Upper lobe of left lung (tissue), 6 donors: ENCODE data around the gene TMEM30A. TPM values are rescaled to one million over a fixed set of nuclear protein-coding genes. Genes with fewer than 3 reads are reported as not detected.
A peak's percentile ranks its signal among the peaks of the same experiment; 100 is the strongest.

Experiments used
- ATAC-seq, 2 donors: fragments of 200-7000 bp; cut with Tn5 transposase; one replicate each; pipeline ENCODE4 v1.9.1; 2022; ENCODE audit warnings: mild to moderate bottlenecking in 2 of 2, moderate library complexity in 2 of 2; ENCODE audit not compliant: low FRiP score in 2 of 2
- DNase-seq, 2 donors: peaks; one replicate each; pipeline ENCODE4 v3.0.0-alpha.2; 2019 to 2020
- H3K27ac ChIP-seq, 4 donors: fragments of 200-600 bp; sonication (generic); one replicate each; pipeline ENCODE4 v1.5.1; 2016 to 2019
- H3K27me3 ChIP-seq, 4 donors: fragments of 200-600 bp; sonication (generic); one replicate each; pipeline ENCODE4 v1.5.1; 2017 to 2019
- H3K36me3 ChIP-seq, 4 donors: fragments of 200-600 bp; sonication (generic); one replicate each; pipeline ENCODE4 v1.5.1; 2016 to 2019
- H3K4me1 ChIP-seq, 4 donors: fragments of 200-600 bp; sonication (generic); one replicate each; pipeline ENCODE4 v1.5.1; 2018 to 2019
- H3K4me3 ChIP-seq, 4 donors: fragments of 200-600 bp; sonication (generic); one replicate each; pipeline ENCODE4 v1.5.1; 2017 to 2019; ENCODE audit warnings: mild to moderate bottlenecking in 2 of 4, moderate library complexity in 1 of 4
- H3K9me3 ChIP-seq, 4 donors: fragments of 200-600 bp; sonication (generic); one replicate each; pipeline ENCODE4 v1.5.1; 2018 to 2019
- CTCF ChIP-seq, 6 experiments: fragments of 450-650 bp in 4 of 6; fragments of 200-600 bp in 2 of 6; sonication (generic) in 2 of 6; IDR thresholded peaks; one replicate each; pipeline ENCODE4 v1.5.1; 2016 to 2019; ENCODE audit warnings: antibody characterized with exemption in 6 of 6
- EP300 ChIP-seq, 4 donors: sonication (generic); formaldehyde crosslinking; IDR thresholded peaks; one replicate each; pipeline ENCODE4 v1.5.1; 2017; ENCODE audit warnings: antibody characterized with exemption in 4 of 4, control low read depth in 2 of 4
- POLR2A ChIP-seq, 4 donors: fragments of 450-650 bp; IDR thresholded peaks; one replicate each; pipeline ENCODE4 v1.5.1; 2016 to 2017; ENCODE audit warnings: antibody characterized with exemption in 4 of 4, mild to moderate bottlenecking in 2 of 4
- POLR2AphosphoS5 ChIP-seq, 2 donors: sonication (generic); formaldehyde crosslinking; IDR thresholded peaks; one replicate each; pipeline ENCODE4 v1.5.1; 2017; ENCODE audit warnings: antibody characterized with exemption in 2 of 2
- WGBS, 2 donors: methylation state at CpG; one replicate each; pipeline ENCODE4 v1.1.5; 2017 to 2018; 5-methylcytosine and 5-hydroxymethylcytosine counted together
- total RNA-seq, 6 donors: library from RNA; depleted of rRNA in 4 of 6; stranded (reverse); fragments of >200 nt in 4 of 6; gene quantifications; one replicate each; pipeline versions ENCODE4 v1.1.0 to v1.2.1, GENCODE V29; 2016 to 2021
- donor health status: DM: no; HTN: no; CAD: no; lungs with moderate emphysema.
- donor health status: DM: no; HTN: yes; CAD: no; lungs with severe emphysema.

TMEM30A gene
- total RNA-seq, 6 donors from 2014 or later = 38.8 to 177 (median 140) TPM

- TF ChIP-seq POLR2AphosphoS5 (IDR thresholded peaks at IDR 0.05) = no peak
- no peak for TF ChIP-seq EP300 (IDR thresholded peaks at IDR 0.05)
- no peak overlapping the region for H3K4me3 ChIP-seq
- peaks cover 0 to 24% (median 0%) of the 10 kb centered on the region in 4 donors for H3K4me1 ChIP-seq
- ATAC-seq (no peak), DNase-seq (no peak)
- H3K36me3 ChIP-seq = no peaks in the 10 kb centered on the region
- H3K27ac ChIP-seq = no peak overlapping the region
- WGBS, 2 donors = 72 to 75% methylated on average over 6 of the region's 6 CpGs
- no peaks in the 10 kb centered on the region for H3K9me3 ChIP-seq
- no peaks in the 10 kb centered on the region for H3K27me3 ChIP-seq
Measured at GRCh38 chr6:75224303-75224926, 60.2 kb downstream of the TMEM30A start.

GRCh38 chr6:75223428-75223827 lies 61.2 kb downstream of the TMEM30A start:
- ATAC-seq (no peak), DNase-seq (no peak)
- Histone ChIP-seq H3K27me3 (no peaks in the 10 kb centered on the region), H3K9me3 (no peaks in the 10 kb centered on the region), H3K27ac (no peak overlapping the region), H3K36me3 (no peaks in the 10 kb centered on the region), H3K4me1 (peaks cover 0 to 27% (median 0%) of the 10 kb centered on the region in 4 donors), H3K4me3 (no peak overlapping the region)
- 67 to 77% methylated on average over 2 of the region's 2 CpGs for WGBS, 2 donors
- TF ChIP-seq CTCF (IDR thresholded peaks at IDR 0.05) = no peak
- no peak for TF ChIP-seq EP300 (IDR thresholded peaks at IDR 0.05)
- no peak for TF ChIP-seq POLR2AphosphoS5 (IDR thresholded peaks at IDR 0.05)
- no peak for TF ChIP-seq POLR2A (IDR thresholded peaks at IDR 0.05)

- no peak for ATAC-seq
- Histone ChIP-seq H3K36me3 (no peaks in the 10 kb centered on the region), H3K27ac (no peak overlapping the region), H3K4me3 (no peak overlapping the region), H3K27me3 (no peaks in the 10 kb centered on the region), H3K9me3 (no peaks in the 10 kb centered on the region), H3K4me1 (peaks cover 0 to 36% (median 0%) of the 10 kb centered on the region in 4 donors)
- no peak for DNase-seq
- TF ChIP-seq POLR2AphosphoS5 (IDR thresholded peaks at IDR 0.05) = no peak
- TF ChIP-seq CTCF (IDR thresholded peaks at IDR 0.05) = no peak
Measured at GRCh38 chr6:75222261-75222660, 62.3 kb downstream of the TMEM30A start.

GRCh38 chr6:75221116-75221515 lies 63.5 kb downstream of the TMEM30A start:
- no peak overlapping the region for H3K4me3 ChIP-seq
- no peaks in the 10 kb centered on the region for H3K36me3 ChIP-seq
- DNase-seq = no peak
- ATAC-seq = no peak
- no peaks in the 10 kb centered on the region for H3K27me3 ChIP-seq
- no peak for TF ChIP-seq EP300 (IDR thresholded peaks at IDR 0.05)
- TF ChIP-seq POLR2AphosphoS5 (IDR thresholded peaks at IDR 0.05) = no peak
- TF ChIP-seq POLR2A (IDR thresholded peaks at IDR 0.05) = no peak
- TF ChIP-seq CTCF (IDR thresholded peaks at IDR 0.05) = no peak
- no peaks in the 10 kb centered on the region for H3K9me3 ChIP-seq
- no peak overlapping the region for H3K27ac ChIP-seq
- H3K4me1 ChIP-seq = peaks cover 0 to 41% (median 0%) of the 10 kb centered on the region in 4 donors
- WGBS, 2 donors = 78 to 84% methylated on average over 4 of the region's 4 CpGs

GRCh38 chr6:75220357-75220756 lies 64.2 kb downstream of the TMEM30A start:
- Histone ChIP-seq H3K4me3 (no peak overlapping the region), H3K9me3 (no peaks in the 10 kb centered on the region), H3K36me3 (no peaks in the 10 kb centered on the region), H3K4me1 (peaks cover 0 to 38% (median 0%) of the 10 kb centered on the region in 4 donors), H3K27me3 (no peaks in the 10 kb centered on the region), H3K27ac (peak overlapping the region in 1 of 4 donors; percentile 8)
- DNase-seq = no peak
- no peak for TF ChIP-seq POLR2A (IDR thresholded peaks at IDR 0.05)
- TF ChIP-seq EP300 (IDR thresholded peaks at IDR 0.05) = no peak
- no peak for TF ChIP-seq CTCF (IDR thresholded peaks at IDR 0.05)
- no peak for TF ChIP-seq POLR2AphosphoS5 (IDR thresholded peaks at IDR 0.05)
- no peak for ATAC-seq
- 58 to 75% methylated on average over 1 of the region's 1 CpG for WGBS, 2 donors
